IMR-90 (cell line): Measurements from ENCODE around the gene CLDN4. TPM values are rescaled to one million over a fixed set of nuclear protein-coding genes. Genes with fewer than 3 reads are reported as not detected.

ENCODE experiments used
- ATAC-seq: fragments of 200-7000 bp; cut with Tn5 transposase; 2 replicates; pipeline ENCODE4 v1.9.1; 2020; ENCODE audit warnings: low read depth, mild to moderate bottlenecking, moderate library complexity
- BruUV-seq: library from RNA; stranded (reverse); fragments of 400-500 nt; replicated peaks from 2 replicates; lab custom pipeline; 2021; lab: Mats Ljungman, UMichigan
- CTCF ChIA-PET: fragments of 300-600 bp; formaldehyde crosslinking; extraction: SDS; loops from one replicate; lab custom pipeline; 2021; ENCODE audit warnings: antibody characterized with exemption; lab: Yijun Ruan, JAX
- POLR2A ChIA-PET: fragments of 300-600 bp; sonication (Branson Sonifier 250); formaldehyde crosslinking; loops from one replicate; lab custom pipeline; 2022; ENCODE audit warnings: antibody characterized with exemption; ENCODE audit not compliant: unreplicated experiment; lab: Charles Lee
- DNase-seq: peaks from one replicate; pipeline ENCODE4 v3.0.0; 2013
- H2AFZ ChIP-seq: replicated peaks from 2 replicates; pipeline ENCODE3; 2013; ENCODE audit warnings: low read length, mild to moderate bottlenecking; ENCODE audit not compliant: poor library complexity
- H2AK5ac ChIP-seq: 2 replicates; pipeline ENCODE4 v1.6.1; 2013; ENCODE audit warnings: low read depth, low read length, inconsistent platforms
- H2AK9ac ChIP-seq: replicated peaks from 2 replicates; pipeline ENCODE3; 2013; ENCODE audit warnings: mild to moderate bottlenecking, low read depth, low read length, moderate library complexity; ENCODE audit not compliant: poor library complexity
- H2BK120ac ChIP-seq: 2 replicates; pipeline ENCODE4 v1.6.1; 2013; ENCODE audit warnings: low read depth, low read length, inconsistent platforms
- H2BK15ac ChIP-seq: 3 replicates; pipeline ENCODE4 v1.6.1; 2013; ENCODE audit warnings: low read depth, low read length, inconsistent platforms
- H2BK20ac ChIP-seq: 2 replicates; pipeline ENCODE4 v1.6.1; 2013; ENCODE audit warnings: low read depth, mild to moderate bottlenecking, inconsistent platforms, low read length, moderate library complexity
- H2BK5ac ChIP-seq: 2 replicates; pipeline ENCODE4 v1.6.1; 2013; ENCODE audit warnings: mild to moderate bottlenecking, low read depth, low read length, inconsistent platforms; ENCODE audit not compliant: poor library complexity, severe bottlenecking
- H3K14ac ChIP-seq: replicated peaks from 2 replicates; pipeline ENCODE4 v1.6.1; 2013; ENCODE audit warnings: low read depth, low read length, inconsistent platforms
- H3K18ac ChIP-seq: 2 replicates; pipeline ENCODE4 v1.6.1; 2013; ENCODE audit warnings: low read depth, low read length, control low read depth
- H3K23ac ChIP-seq: 2 replicates; pipeline ENCODE4 v1.6.1; 2013; ENCODE audit warnings: low read depth, low read length, inconsistent platforms
- H3K27ac ChIP-seq: 2 replicates; pipeline ENCODE4 v1.5.1; 2013; ENCODE audit warnings: mild to moderate bottlenecking, control low read depth, low read length; ENCODE audit not compliant: insufficient read depth
- H3K27me3 ChIP-seq: 2 replicates; pipeline ENCODE4 v1.6.1; 2013; ENCODE audit warnings: low read length; ENCODE audit not compliant: control insufficient read depth, insufficient read depth
- H3K36me3 ChIP-seq: 2 replicates; pipeline ENCODE4 v1.6.1; 2013; ENCODE audit warnings: low read length, mixed read lengths; ENCODE audit not compliant: control insufficient read depth, insufficient read depth
- H3K4ac ChIP-seq: 2 replicates; pipeline ENCODE4 v1.6.1; 2013; ENCODE audit warnings: low read depth, low read length, inconsistent platforms
- H3K4me1 ChIP-seq: 2 replicates; pipeline ENCODE4 v1.6.1; 2013; ENCODE audit warnings: low read length, mixed read lengths; ENCODE audit not compliant: control insufficient read depth, insufficient read depth
- H3K4me2 ChIP-seq: 2 replicates; pipeline ENCODE4 v1.6.1; 2013; ENCODE audit warnings: low read depth, mild to moderate bottlenecking, control low read depth, low read length, moderate library complexity
- H3K4me3 ChIP-seq: 2 replicates; pipeline ENCODE4 v1.5.1; 2013; ENCODE audit warnings: low read depth, mild to moderate bottlenecking, control low read depth, low read length, moderate library complexity; ENCODE audit not compliant: insufficient read depth
- H3K56ac ChIP-seq: 2 replicates; pipeline ENCODE4 v1.6.1; 2013; ENCODE audit warnings: low read length, inconsistent platforms; ENCODE audit not compliant: insufficient read depth; ENCODE audit errors: extremely low read depth
- H3K79me1 ChIP-seq, 2 experiments: 2 replicates each; pipeline ENCODE4 v1.6.1; 2013; ENCODE audit warnings: low read length in 2 of 2, inconsistent platforms in 1 of 2, low read depth in 1 of 2
- H3K9ac ChIP-seq: 2 replicates; pipeline ENCODE4 v1.6.1; 2013; ENCODE audit warnings: low read depth, low read length, control low read depth
- H3K9me1 ChIP-seq: 2 replicates; pipeline ENCODE4 v1.6.1; 2013; ENCODE audit warnings: low read length, inconsistent platforms; ENCODE audit not compliant: insufficient read depth
- H3K9me3 ChIP-seq: 2 replicates; pipeline ENCODE4 v1.6.1; 2013; ENCODE audit warnings: low read length; ENCODE audit not compliant: control insufficient read depth, insufficient read depth
- H4K20me1 ChIP-seq: 2 replicates; pipeline ENCODE4 v1.6.1; 2013; ENCODE audit warnings: low read length, inconsistent platforms; ENCODE audit not compliant: insufficient read depth
- H4K5ac ChIP-seq: 2 replicates; pipeline ENCODE4 v1.6.1; 2013; ENCODE audit warnings: mild to moderate bottlenecking, low read depth, low read length, control low read depth
- H4K8ac ChIP-seq, 2 experiments: 2 replicates each; pipeline ENCODE4 v1.6.1; 2013; ENCODE audit warnings: low read depth in 2 of 2, low read length in 2 of 2, control low read depth in 1 of 2, inconsistent platforms in 1 of 2
- H4K91ac ChIP-seq: 2 replicates; pipeline ENCODE4 v1.6.1; 2013; ENCODE audit warnings: low read depth, low read length, inconsistent platforms; ENCODE audit not compliant: insufficient read depth
- BHLHE40 ChIP-seq: fragments of 150-350 bp; IDR thresholded peaks from 2 replicates; pipeline ENCODE4 v1.6.1; 2016; ENCODE audit warnings: mild to moderate bottlenecking, low read depth, low read length
- CHD1 ChIP-seq: IDR thresholded peaks from 2 replicates; pipeline ENCODE4 v1.6.1; 2012; ENCODE audit warnings: low read depth, low read length, improper control_type of control experiment
- ELK1 ChIP-seq: fragments of 150-350 bp; IDR thresholded peaks from 2 replicates; pipeline ENCODE4 v1.6.1; 2016; ENCODE audit warnings: low read depth, mild to moderate bottlenecking, low read length, moderate library complexity, borderline replicate concordance
- FOS ChIP-seq: fragments of 150-350 bp; IDR thresholded peaks from 2 replicates; pipeline ENCODE4 v1.6.1; 2016; ENCODE audit warnings: low read depth, low read length
- MAZ ChIP-seq: IDR thresholded peaks from 2 replicates; pipeline ENCODE4 v1.6.1; 2012; ENCODE audit warnings: low read depth, mild to moderate bottlenecking, low read length, improper control_type of control experiment, moderate library complexity, borderline replicate concordance
- MXI1 ChIP-seq: IDR thresholded peaks from 2 replicates; pipeline ENCODE4 v1.6.1; 2012; ENCODE audit warnings: low read depth, mild to moderate bottlenecking, low read length, moderate library complexity, borderline replicate concordance
- NFE2L2 ChIP-seq: fragments of 150-350 bp; IDR thresholded peaks from 2 replicates; pipeline ENCODE4 v1.6.1; 2016; ENCODE audit warnings: low read depth, mild to moderate bottlenecking, low read length
- POLR2A ChIP-seq: IDR thresholded peaks from 2 replicates; pipeline ENCODE4 v1.6.1; 2012; ENCODE audit warnings: mild to moderate bottlenecking, low read depth, low read length
- RAD21 ChIP-seq: IDR thresholded peaks from 2 replicates; pipeline ENCODE4 v1.6.1; 2012; ENCODE audit warnings: low read length, improper control_type of control experiment
- RCOR1 ChIP-seq: IDR thresholded peaks from 2 replicates; pipeline ENCODE4 v1.6.1; 2012; ENCODE audit warnings: mild to moderate bottlenecking, low read length, improper control_type of control experiment; ENCODE audit not compliant: insufficient replicate concordance
- RFX5 ChIP-seq: IDR thresholded peaks from 2 replicates; pipeline ENCODE4 v1.8.0; 2012; ENCODE audit warnings: low read depth, mild to moderate bottlenecking, low read length, moderate library complexity
- SMC3 ChIP-seq: fragments of 150-350 bp; IDR thresholded peaks from 2 replicates; pipeline ENCODE4 v1.6.1; 2016; ENCODE audit warnings: low read depth, mild to moderate bottlenecking, antibody characterized with exemption, low read length, moderate library complexity
- WGBS, 2 experiments: methylation state at CpG; one replicate each; pipeline versions ENCODE4 v1.1.5 to v1.1.7; 2013; ENCODE audit warnings: missing lambda C conversion rate in 2 of 2; ENCODE audit not compliant: insufficient read length in 1 of 2; ENCODE audit errors: extremely low coverage in 2 of 2; 5-methylcytosine and 5-hydroxymethylcytosine counted together
- dilution Hi-C: fragments of 300-500 bp; cut with HindIII; formaldehyde crosslinking; loops from one replicate; pipeline ENCODE4 v1.14.3; 2018; ENCODE audit warnings: low sequenced_read_pairs; ENCODE audit not compliant: unreplicated experiment
- in situ Hi-C: fragments of 300-500 bp; cut with MboI; formaldehyde crosslinking; loops from 3 replicates; pipeline ENCODE4 v1.14.3; 2019; ENCODE audit warnings: low sequenced_read_pairs, inconsistent platforms, mixed read lengths
- intact Hi-C: fragments of 100-400 bp; cut with micrococcal nuclease; formaldehyde crosslinking; loops from 2 replicates; pipeline ENCODE4 v1.10.0; 2022
- polyA plus RNA-seq, 3 experiments: library from polyadenylated mRNA; depleted of rRNA; stranded (reverse); fragments of >200 nt; gene quantifications; 2 replicates each; pipeline ENCODE4 v1.2.3, GENCODE V29; 2012; ENCODE audit warnings: low replicate concordance in 1 of 3
- total RNA-seq: library from RNA; depleted of rRNA; stranded (reverse); fragments of >200 nt; gene quantifications from 2 replicates; pipeline ENCODE4 v1.2.3, GENCODE V29; 2012
- TF ChIP-seq, protein P1 (sequence below): conservative IDR thresholded peaks from 2 replicates; pipeline ENCODE4 v1.5.1; 2012; ENCODE audit warnings: mild to moderate bottlenecking, low read depth, low read length, improper control_type of control experiment
- TF ChIP-seq, protein P2 (sequence below): fragments of 150-350 bp; IDR thresholded peaks from 2 replicates; pipeline ENCODE4 v1.6.1; 2017; ENCODE audit warnings: mild to moderate bottlenecking, antibody characterized with exemption, low read length, low read depth

CLDN4 gene
- total and polyA plus RNA-seq, 2 of the 4 experiments (the other 2 are of a cell fraction), result 2.9 to 4.4 TPM

- ChIA-PET CTCF (no interaction called here), POLR2A (no interaction called here)
- Histone ChIP-seq H4K91ac (no peak overlapping the region), H3K4me2 (no peak overlapping the region), H2AK9ac (no peak overlapping the region), H3K79me1 (no peaks in the 10 kb centered on the region), H3K4me3 (no peak overlapping the region), H2AFZ (no peak overlapping the region), H2BK15ac (no peak overlapping the region), H3K27ac (no peak overlapping the region), H3K36me3 (no peaks in the 10 kb centered on the region), H3K4me1 (no peaks in the 10 kb centered on the region), H3K9ac (no peak overlapping the region), H4K8ac (no peak overlapping the region), H3K23ac (no peak overlapping the region), H2AK5ac (no peak overlapping the region), H3K9me3 (no peaks in the 10 kb centered on the region), H2BK120ac (no peak overlapping the region), H3K18ac (no peak overlapping the region), H3K9me1 (no peaks in the 10 kb centered on the region), H2BK5ac (no peak overlapping the region), H3K14ac (no peak overlapping the region), H4K5ac (no peak overlapping the region), H3K56ac (no peak overlapping the region), H4K20me1 (no peaks in the 10 kb centered on the region), H2BK20ac (no peak overlapping the region), H3K4ac (no peak overlapping the region), H3K27me3 (no peaks in the 10 kb centered on the region)
- no peak for ATAC-seq
- dilution Hi-C loops (no loop called here), intact Hi-C loops (no loop called here), in situ Hi-C loops (no loop called here)
- DNase-seq, result no peak
- no peak for TF ChIP-seq RAD21
- TF ChIP-seq BHLHE40, result no peak
- TF ChIP-seq RCOR1, result no peak
- TF ChIP-seq, protein P1, sequence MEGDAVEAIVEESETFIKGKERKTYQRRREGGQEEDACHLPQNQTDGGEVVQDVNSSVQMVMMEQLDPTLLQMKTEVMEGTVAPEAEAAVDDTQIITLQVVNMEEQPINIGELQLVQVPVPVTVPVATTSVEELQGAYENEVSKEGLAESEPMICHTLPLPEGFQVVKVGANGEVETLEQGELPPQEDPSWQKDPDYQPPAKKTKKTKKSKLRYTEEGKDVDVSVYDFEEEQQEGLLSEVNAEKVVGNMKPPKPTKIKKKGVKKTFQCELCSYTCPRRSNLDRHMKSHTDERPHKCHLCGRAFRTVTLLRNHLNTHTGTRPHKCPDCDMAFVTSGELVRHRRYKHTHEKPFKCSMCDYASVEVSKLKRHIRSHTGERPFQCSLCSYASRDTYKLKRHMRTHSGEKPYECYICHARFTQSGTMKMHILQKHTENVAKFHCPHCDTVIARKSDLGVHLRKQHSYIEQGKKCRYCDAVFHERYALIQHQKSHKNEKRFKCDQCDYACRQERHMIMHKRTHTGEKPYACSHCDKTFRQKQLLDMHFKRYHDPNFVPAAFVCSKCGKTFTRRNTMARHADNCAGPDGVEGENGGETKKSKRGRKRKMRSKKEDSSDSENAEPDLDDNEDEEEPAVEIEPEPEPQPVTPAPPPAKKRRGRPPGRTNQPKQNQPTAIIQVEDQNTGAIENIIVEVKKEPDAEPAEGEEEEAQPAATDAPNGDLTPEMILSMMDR, result no peak
- TF ChIP-seq SMC3, result no peak
- TF ChIP-seq MXI1, result no peak
- no peak for TF ChIP-seq FOS
- TF ChIP-seq POLR2A, result no peak
- TF ChIP-seq, protein P2, sequence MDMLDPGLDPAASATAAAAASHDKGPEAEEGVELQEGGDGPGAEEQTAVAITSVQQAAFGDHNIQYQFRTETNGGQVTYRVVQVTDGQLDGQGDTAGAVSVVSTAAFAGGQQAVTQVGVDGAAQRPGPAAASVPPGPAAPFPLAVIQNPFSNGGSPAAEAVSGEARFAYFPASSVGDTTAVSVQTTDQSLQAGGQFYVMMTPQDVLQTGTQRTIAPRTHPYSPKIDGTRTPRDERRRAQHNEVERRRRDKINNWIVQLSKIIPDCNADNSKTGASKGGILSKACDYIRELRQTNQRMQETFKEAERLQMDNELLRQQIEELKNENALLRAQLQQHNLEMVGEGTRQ, result no peak
- TF ChIP-seq ELK1, result no peak
- TF ChIP-seq RFX5, result no peak
- TF ChIP-seq NFE2L2, result no peak
- TF ChIP-seq MAZ, result no peak
- TF ChIP-seq CHD1, result no peak
- WGBS, 2 experiments, result no CpG with 5 or more reads among the region's 4 CpGs
- BruUV-seq, result no TSS peak
Observed at GRCh38 chr7:73789051-73789450, 41.7 kb upstream of the CLDN4 start.
